Transverse colon (tissue), 4 donors: ENCODE measurements around the gene TPD52L1. TPM values are rescaled to one million over a fixed set of nuclear protein-coding genes. Genes with fewer than 3 reads are reported as not detected.

ENCODE experiments used
- DNase-seq: peaks from one replicate; pipeline ENCODE4 v3.0.0-alpha.2; 2019
- H3K27ac ChIP-seq, 4 donors: fragments of 200-600 bp; sonication (generic); 2 replicates each; pipeline ENCODE4 v1.5.1; 2016 to 2018; ENCODE audit warnings: inconsistent platforms in 4 of 4
- H3K27me3 ChIP-seq: fragments of 200-600 bp; sonication (generic); 2 replicates; pipeline ENCODE4 v1.5.1; 2017; ENCODE audit warnings: inconsistent platforms
- H3K36me3 ChIP-seq, 4 donors: fragments of 200-600 bp; sonication (generic); 2 replicates each; pipeline ENCODE4 v1.5.1; 2017 to 2019; ENCODE audit warnings: inconsistent platforms in 4 of 4
- H3K4me1 ChIP-seq, 4 donors: fragments of 200-600 bp; sonication (generic); 2 replicates each; pipeline ENCODE4 v1.5.1; 2017 to 2020; ENCODE audit warnings: inconsistent platforms in 4 of 4
- H3K4me3 ChIP-seq, 4 donors: fragments of 200-600 bp; sonication (generic); 1 replicate in 1 of 4; 2 replicates in 3 of 4; pipeline versions ENCODE4 v1.5.1 to v1.6.1; 2017 to 2019; ENCODE audit warnings: inconsistent platforms in 4 of 4
- H3K9me3 ChIP-seq, 2 donors: fragments of 200-600 bp; sonication (generic); 2 replicates each; pipeline ENCODE4 v1.5.1; 2017 to 2019; ENCODE audit warnings: inconsistent platforms in 2 of 2
- EP300 ChIP-seq: sonication (generic); formaldehyde crosslinking; IDR thresholded peaks from one replicate; pipeline ENCODE4 v1.6.1; 2017; ENCODE audit warnings: antibody characterized with exemption, low read depth
- POLR2A ChIP-seq: fragments of 450-650 bp; IDR thresholded peaks from one replicate; pipeline ENCODE4 v1.6.1; 2016; ENCODE audit warnings: antibody characterized with exemption, mild to moderate bottlenecking, moderate library complexity
- POLR2AphosphoS5 ChIP-seq, 3 donors: sonication (generic); formaldehyde crosslinking; IDR thresholded peaks; one replicate each; pipeline ENCODE4 v1.6.1; 2016; ENCODE audit warnings: antibody characterized with exemption in 3 of 3
- WGBS, 2 donors: methylation state at CpG; one replicate each; pipeline ENCODE4 v1.1.5; 2018; ENCODE audit warnings: low coverage in 1 of 2; 5-methylcytosine and 5-hydroxymethylcytosine counted together
- in situ Hi-C, 4 donors: fragments of 200-750 bp; cut with MboI; loops; one replicate each; pipeline versions ENCODE4 v1.15.0 to v1.15.1; 2017; ENCODE audit warnings: low sequenced_read_pairs in 3 of 4, low pct_ligation_motif_present in 1 of 4, low pct_unique_long_range_greater_than_20kb in 1 of 4
- intact Hi-C: fragments of 100-400 bp; cut with DNase I; formaldehyde crosslinking; loops from one replicate; pipeline ENCODE4 v1.15.1; 2023; ENCODE audit warnings: low total_unique reads
- total RNA-seq, 4 donors: library from RNA; depleted of rRNA; stranded (reverse); fragments of >200 nt; gene quantifications; one replicate each; pipeline ENCODE4 v1.1.0, GENCODE V29; 2016
- TF ChIP-seq, protein P1 (sequence below), 5 experiments: fragments of 200-600 bp in 3 of 5; fragments of 450-650 bp in 2 of 5; sonication (generic) in 3 of 5; IDR thresholded peaks; 1 replicate in 2 of 5; 2 replicates in 3 of 5; pipeline ENCODE4 v1.5.1; 2016 to 2017; ENCODE audit warnings: antibody characterized with exemption in 5 of 5, inconsistent platforms in 3 of 5, mild to moderate bottlenecking in 2 of 5, moderate library complexity in 1 of 5

TPD52L1 gene
- total RNA-seq, 4 donors from 2014 or later = 2.6 to 96.5 (median 25.2) TPM

DNA sequence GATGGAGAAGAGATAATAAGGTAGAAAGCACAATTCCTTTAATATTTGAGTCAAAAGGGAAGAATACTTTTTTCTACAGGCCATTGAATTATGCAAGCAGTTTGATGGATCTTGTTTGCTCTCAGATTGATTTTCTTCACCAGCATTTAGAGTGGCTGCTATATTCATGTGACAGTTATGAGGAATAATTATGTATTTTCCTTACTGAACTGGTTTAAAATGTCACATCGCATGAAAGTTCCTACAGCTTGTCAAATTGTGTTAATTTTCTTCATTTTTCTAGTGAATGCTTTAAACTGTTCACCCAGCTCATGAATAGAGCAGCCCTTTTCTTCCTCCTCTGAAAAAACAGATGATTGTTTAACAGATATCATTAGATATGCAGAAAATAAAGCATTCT, 37.4 kb upstream of the TPD52L1 start:
- TF ChIP-seq POLR2AphosphoS5 (IDR thresholded peaks at IDR 0.05) (no peak), EP300 (no peak), POLR2A (no peak)
- TF ChIP-seq, protein P1, sequence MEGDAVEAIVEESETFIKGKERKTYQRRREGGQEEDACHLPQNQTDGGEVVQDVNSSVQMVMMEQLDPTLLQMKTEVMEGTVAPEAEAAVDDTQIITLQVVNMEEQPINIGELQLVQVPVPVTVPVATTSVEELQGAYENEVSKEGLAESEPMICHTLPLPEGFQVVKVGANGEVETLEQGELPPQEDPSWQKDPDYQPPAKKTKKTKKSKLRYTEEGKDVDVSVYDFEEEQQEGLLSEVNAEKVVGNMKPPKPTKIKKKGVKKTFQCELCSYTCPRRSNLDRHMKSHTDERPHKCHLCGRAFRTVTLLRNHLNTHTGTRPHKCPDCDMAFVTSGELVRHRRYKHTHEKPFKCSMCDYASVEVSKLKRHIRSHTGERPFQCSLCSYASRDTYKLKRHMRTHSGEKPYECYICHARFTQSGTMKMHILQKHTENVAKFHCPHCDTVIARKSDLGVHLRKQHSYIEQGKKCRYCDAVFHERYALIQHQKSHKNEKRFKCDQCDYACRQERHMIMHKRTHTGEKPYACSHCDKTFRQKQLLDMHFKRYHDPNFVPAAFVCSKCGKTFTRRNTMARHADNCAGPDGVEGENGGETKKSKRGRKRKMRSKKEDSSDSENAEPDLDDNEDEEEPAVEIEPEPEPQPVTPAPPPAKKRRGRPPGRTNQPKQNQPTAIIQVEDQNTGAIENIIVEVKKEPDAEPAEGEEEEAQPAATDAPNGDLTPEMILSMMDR (IDR thresholded peaks at IDR 0.05) = no peak
- intact Hi-C loops (no loop called here), in situ Hi-C loops (loop anchor here in 2 of 4 donors (10.0 kb wide), 2 partner anchors 241 to 251 kb away; no protein-coding TSS in a partner anchor)
- DNase-seq = no peak
- 90 to 100% methylated on average over 1 of the region's 1 CpG for WGBS, 2 donors
- Histone ChIP-seq H3K4me3 (no peak overlapping the region), H3K27ac (no peak overlapping the region), H3K36me3 (no peaks in the 10 kb centered on the region), H3K4me1 (no peaks in the 10 kb centered on the region), H3K9me3 (peaks cover 8% of the 10 kb centered on the region in 2 donors), H3K27me3 (no peaks in the 10 kb centered on the region)

DNA sequence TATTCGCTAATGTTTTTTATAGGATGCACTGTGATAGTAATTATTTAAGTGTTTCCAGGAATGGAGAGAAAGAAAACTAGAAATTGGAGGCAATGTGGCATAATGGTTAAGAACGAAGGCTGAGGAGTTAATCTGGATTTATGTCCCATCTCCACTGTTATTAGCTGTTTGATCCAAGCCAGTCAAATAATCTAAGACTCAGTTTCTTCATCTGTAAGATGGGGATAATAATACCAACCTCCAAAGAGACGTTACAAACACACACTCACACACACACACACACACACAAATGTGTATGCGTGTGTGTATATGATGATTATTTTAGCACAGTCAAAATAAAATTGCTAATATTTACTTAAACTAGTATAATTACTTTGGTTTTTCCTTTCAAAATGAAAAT, 36.9 kb upstream of the TPD52L1 start:
- no peak overlapping the region for H3K27ac ChIP-seq
- H3K9me3 ChIP-seq = peaks cover 4% of the 10 kb centered on the region in 2 donors
- TF ChIP-seq POLR2A (no peak), EP300 (no peak), POLR2AphosphoS5 (IDR thresholded peaks at IDR 0.05) (no peak)
- TF ChIP-seq, protein P1 (IDR thresholded peaks at IDR 0.05) = no peak
- in situ Hi-C loops (loop anchor here in 2 of 4 donors (10.0 kb wide), 2 partner anchors 242 to 252 kb away; no protein-coding TSS in a partner anchor), intact Hi-C loops (no loop called here)
- H3K27me3 ChIP-seq = no peaks in the 10 kb centered on the region
- H3K36me3 ChIP-seq = no peaks in the 10 kb centered on the region
- no peak overlapping the region for H3K4me3 ChIP-seq
- no peaks in the 10 kb centered on the region for H3K4me1 ChIP-seq
- DNase-seq = no peak
- WGBS, 2 donors = 81 to 82% methylated on average over 4 of the region's 4 CpGs

DNA sequence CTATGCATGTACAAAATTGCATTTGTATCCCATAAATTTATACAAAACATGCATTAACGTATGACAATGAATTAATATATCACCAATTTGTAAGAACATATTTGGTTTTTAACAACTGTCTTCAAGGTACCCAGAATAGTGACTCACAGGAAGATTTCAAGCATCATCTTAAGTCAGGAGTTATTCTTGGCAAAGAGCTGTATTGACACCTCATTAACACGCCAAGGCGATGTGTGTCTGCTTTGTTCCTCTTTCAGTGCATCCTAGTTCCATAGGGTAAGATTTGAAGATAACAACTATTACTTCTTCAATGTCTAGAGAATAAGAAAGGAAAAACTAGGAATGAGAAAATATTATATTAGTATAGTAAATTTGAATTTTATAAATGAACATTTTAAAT, 35.8 kb upstream of the TPD52L1 start:
- DNase-seq = no peak
- Histone ChIP-seq H3K27me3 (no peaks in the 10 kb centered on the region), H3K27ac (no peak overlapping the region), H3K9me3 (no peaks in the 10 kb centered on the region), H3K36me3 (no peaks in the 10 kb centered on the region), H3K4me1 (no peaks in the 10 kb centered on the region), H3K4me3 (no peak overlapping the region)
- no peak for TF ChIP-seq POLR2AphosphoS5 (IDR thresholded peaks at IDR 0.05)
- TF ChIP-seq EP300 = no peak
- TF ChIP-seq, protein P1 (IDR thresholded peaks at IDR 0.05) = no peak
- no peak for TF ChIP-seq POLR2A
- WGBS, 2 donors = 84 to 85% methylated on average over 3 of the region's 3 CpGs
- intact Hi-C loops (no loop called here), in situ Hi-C loops (loop anchor here in 2 of 4 donors (10.0 kb wide), 2 partner anchors 243 to 253 kb away; no protein-coding TSS in a partner anchor)

DNA sequence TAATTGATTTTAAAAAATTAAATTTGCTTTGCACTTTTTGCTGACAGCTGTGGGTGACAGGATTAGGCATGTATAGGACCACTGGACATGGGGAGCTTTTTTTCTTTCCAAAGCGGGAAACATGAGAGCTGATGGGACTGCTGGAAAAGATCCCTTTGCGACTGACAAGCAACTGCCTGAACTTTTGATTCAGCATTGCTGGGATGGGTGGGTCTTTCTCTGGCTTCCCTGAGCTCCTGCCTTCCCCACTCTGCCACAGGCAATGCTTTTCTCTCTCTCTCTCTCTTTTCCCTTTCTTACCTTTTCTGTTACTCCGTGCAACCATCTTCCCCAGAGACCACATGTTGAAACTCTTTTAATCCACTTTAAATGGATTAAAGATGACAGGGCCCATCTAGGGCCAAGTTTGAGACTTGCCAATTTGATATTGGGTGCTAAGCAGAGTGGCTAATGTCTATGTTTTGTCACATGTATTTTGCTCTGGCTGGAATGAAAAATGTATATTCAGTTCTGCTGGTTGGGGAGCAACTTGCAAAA, 33.5 kb upstream of the TPD52L1 start:
- 80 to 85% methylated on average over 2 to 3 of the region's 3 CpGs for WGBS, 2 donors
- intact Hi-C loops = loop anchor here (5.0 kb wide), 1 partner anchor 253 kb away; no protein-coding TSS in a partner anchor
- Histone ChIP-seq H3K27me3 (no peaks in the 10 kb centered on the region), H3K9me3 (no peaks in the 10 kb centered on the region), H3K4me3 (no peak overlapping the region), H3K4me1 (no peaks in the 10 kb centered on the region), H3K36me3 (no peaks in the 10 kb centered on the region), H3K27ac (no peak overlapping the region)
- in situ Hi-C loops = no loop called here
- DNase-seq = no peak
- no peak for TF ChIP-seq POLR2AphosphoS5 (IDR thresholded peaks at IDR 0.05)
- TF ChIP-seq POLR2A = no peak
- TF ChIP-seq, protein P1 (IDR thresholded peaks at IDR 0.05) = no peak
- TF ChIP-seq EP300 = no peak
